ENCODE measurements around the gene PXYLP1. TPM values are rescaled to one million over a fixed set of nuclear protein-coding genes. Genes with fewer than 3 reads are reported as not detected.

Gene PXYLP1
- total RNA-seq, 2 donors from 2014 or later, result 12.0 to 15.3 TPM

DNA sequence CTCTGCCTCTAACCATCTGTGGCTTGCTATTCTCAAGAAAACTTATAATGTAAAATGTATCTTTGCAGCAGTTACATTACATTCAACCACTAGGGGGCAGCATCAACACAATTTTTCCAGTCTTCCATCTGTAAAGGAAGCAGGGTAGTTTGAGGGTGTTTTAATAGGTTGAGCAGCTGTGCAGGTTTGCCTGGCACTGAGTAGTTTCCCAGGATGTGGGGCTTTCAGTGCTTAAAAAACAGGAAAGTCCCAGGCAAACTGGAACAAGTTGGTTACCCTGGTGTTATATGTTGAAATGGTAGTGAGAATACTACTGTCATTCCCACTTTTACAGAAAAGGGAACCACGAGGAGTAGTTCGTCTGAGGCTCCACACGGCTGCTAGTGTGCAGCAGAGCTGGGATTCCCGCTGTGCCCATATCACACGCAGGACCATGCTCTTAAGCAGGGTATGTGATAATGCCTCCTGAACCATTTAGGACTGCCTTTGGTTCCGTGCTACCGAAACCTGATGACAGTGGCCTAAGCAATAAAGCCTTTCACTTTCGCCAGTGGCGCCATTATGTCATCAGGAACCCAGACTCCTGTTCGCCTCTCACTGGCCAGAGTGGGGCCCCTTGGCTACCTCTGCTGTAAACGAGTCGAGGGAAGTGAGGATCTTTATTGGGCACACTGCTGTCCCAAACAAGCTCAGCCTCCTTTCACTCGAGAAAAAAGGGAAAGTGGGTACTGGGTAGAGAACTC, 72.0 kb downstream of the PXYLP1 start:
- H3K4me1 ChIP-seq (replicated peaks), result no peaks in the 10 kb centered on the region
- no peak overlapping the region for H3K27ac ChIP-seq
- TF ChIP-seq POLR2A (IDR thresholded peaks at IDR 0.05) (no peak), POLR2AphosphoS5 (IDR thresholded peaks at IDR 0.05) (peak; percentile 55)
- TF ChIP-seq, protein P1, sequence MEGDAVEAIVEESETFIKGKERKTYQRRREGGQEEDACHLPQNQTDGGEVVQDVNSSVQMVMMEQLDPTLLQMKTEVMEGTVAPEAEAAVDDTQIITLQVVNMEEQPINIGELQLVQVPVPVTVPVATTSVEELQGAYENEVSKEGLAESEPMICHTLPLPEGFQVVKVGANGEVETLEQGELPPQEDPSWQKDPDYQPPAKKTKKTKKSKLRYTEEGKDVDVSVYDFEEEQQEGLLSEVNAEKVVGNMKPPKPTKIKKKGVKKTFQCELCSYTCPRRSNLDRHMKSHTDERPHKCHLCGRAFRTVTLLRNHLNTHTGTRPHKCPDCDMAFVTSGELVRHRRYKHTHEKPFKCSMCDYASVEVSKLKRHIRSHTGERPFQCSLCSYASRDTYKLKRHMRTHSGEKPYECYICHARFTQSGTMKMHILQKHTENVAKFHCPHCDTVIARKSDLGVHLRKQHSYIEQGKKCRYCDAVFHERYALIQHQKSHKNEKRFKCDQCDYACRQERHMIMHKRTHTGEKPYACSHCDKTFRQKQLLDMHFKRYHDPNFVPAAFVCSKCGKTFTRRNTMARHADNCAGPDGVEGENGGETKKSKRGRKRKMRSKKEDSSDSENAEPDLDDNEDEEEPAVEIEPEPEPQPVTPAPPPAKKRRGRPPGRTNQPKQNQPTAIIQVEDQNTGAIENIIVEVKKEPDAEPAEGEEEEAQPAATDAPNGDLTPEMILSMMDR (IDR thresholded peaks at IDR 0.05), result peak; percentile 85 to 94 (median 87)
- no peaks in the 10 kb centered on the region for H3K9me3 ChIP-seq
- no peak overlapping the region for H3K4me3 ChIP-seq
- 71% methylated on average over 13 of the region's 13 CpGs for WGBS
- intact Hi-C loops (cut with DNase I), result loop anchor here (2.0 kb wide), 1 partner anchor 151 kb away; no protein-coding TSS in a partner anchor
- no peaks in the 10 kb centered on the region for H3K27me3 ChIP-seq (replicated peaks; ENCODE audit: insufficient read depth)
- H3K36me3 ChIP-seq, result no peaks in the 10 kb centered on the region
- DNase-seq (ENCODE audit: low spot score), result peak; percentile 72

DNA sequence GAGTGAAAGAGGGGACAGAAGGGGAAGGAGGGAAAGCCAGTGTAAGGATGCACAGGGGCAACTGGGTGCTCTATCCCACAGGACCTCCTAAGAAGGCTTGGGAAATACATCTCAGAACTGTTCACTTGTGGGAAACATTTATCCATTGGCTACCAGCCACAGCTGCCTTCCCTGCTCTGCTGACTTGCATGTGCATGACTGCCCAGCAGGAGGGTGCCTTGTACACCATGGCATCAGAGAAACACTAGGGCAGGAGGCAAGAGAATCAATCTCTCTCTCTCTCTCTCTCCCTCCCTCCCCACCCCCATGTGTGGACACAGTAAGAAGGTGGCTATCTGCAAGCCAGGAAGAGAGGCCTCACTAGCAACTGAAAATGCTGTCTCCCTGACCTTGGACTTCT, 73.8 kb downstream of the PXYLP1 start:
- no peaks in the 10 kb centered on the region for H3K9me3 ChIP-seq
- no peak overlapping the region for H3K27ac ChIP-seq
- intact Hi-C loops (cut with DNase I), result loop anchor here (2.0 kb wide), 1 partner anchor 149 kb away; no protein-coding TSS in a partner anchor
- H3K4me1 ChIP-seq (replicated peaks), result no peaks in the 10 kb centered on the region
- TF ChIP-seq POLR2AphosphoS5 (IDR thresholded peaks at IDR 0.05), result no peak
- TF ChIP-seq, protein P1 (IDR thresholded peaks at IDR 0.05), result no peak
- no peak for TF ChIP-seq POLR2A (IDR thresholded peaks at IDR 0.05)
- no peak for DNase-seq (ENCODE audit: low spot score)
- H3K4me3 ChIP-seq, result no peak overlapping the region
- no peaks in the 10 kb centered on the region for H3K27me3 ChIP-seq (replicated peaks; ENCODE audit: insufficient read depth)
- H3K36me3 ChIP-seq, result no peaks in the 10 kb centered on the region

DNA sequence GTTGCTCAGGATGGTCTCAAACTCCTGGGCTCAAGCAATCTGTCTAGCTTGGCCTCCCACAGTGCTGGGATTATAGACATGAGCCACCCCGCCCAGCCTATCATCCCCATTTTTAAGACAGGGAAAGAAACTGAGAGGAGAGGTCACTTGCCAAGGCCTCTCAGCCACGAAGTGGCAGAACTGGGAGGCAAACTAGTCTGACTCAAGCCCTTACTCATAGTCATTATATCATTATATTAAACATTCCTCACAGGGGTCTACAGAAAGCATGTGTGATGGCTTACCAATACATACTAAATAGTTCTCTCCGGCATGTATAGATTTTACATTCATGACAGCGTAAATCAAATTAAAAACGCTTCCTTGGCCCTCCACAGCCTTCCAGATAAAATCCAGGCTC, 74.7 kb downstream of the PXYLP1 start:
- H3K9me3 ChIP-seq, result no peaks in the 10 kb centered on the region
- H3K27me3 ChIP-seq (replicated peaks; ENCODE audit: insufficient read depth), result no peaks in the 10 kb centered on the region
- intact Hi-C loops (cut with DNase I), result no loop called here
- H3K4me3 ChIP-seq, result no peak overlapping the region
- H3K36me3 ChIP-seq, result no peaks in the 10 kb centered on the region
- 88% methylated on average over 5 of the region's 5 CpGs for WGBS
- no peak for DNase-seq (ENCODE audit: low spot score)
- no peaks in the 10 kb centered on the region for H3K4me1 ChIP-seq (replicated peaks)
- H3K27ac ChIP-seq, result no peak overlapping the region
- no peak for TF ChIP-seq POLR2A (IDR thresholded peaks at IDR 0.05)

DNA sequence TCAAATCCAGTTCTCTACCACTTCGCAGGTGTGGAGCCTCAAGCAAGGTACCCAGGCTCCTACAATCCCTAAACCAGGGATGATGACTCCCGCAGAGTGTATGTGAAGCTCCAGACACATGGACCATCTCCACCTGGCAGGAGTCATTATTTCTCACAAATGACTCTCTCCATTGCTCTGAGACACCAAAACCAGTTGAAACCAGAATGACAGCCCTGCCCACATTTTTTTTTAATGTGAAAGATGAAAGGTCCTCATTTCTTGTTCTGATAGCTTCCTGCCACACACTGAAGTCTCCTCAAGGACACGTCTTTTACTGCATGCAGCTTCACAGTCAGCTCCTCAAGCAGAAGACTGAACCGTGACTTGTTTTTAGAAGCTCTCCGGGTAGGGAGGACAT, 75.3 kb downstream of the PXYLP1 start:
- Histone ChIP-seq H3K36me3 (no peaks in the 10 kb centered on the region), H3K27me3 (replicated peaks; ENCODE audit: insufficient read depth) (no peaks in the 10 kb centered on the region), H3K4me1 (replicated peaks) (no peaks in the 10 kb centered on the region), H3K4me3 (no peak overlapping the region), H3K27ac (no peak overlapping the region), H3K9me3 (no peaks in the 10 kb centered on the region)
- TF ChIP-seq, protein P1 (IDR thresholded peaks at IDR 0.05), result no peak
- TF ChIP-seq POLR2AphosphoS5 (IDR thresholded peaks at IDR 0.05) (no peak), POLR2A (IDR thresholded peaks at IDR 0.05) (no peak)
- no peak for DNase-seq (ENCODE audit: low spot score)
- intact Hi-C loops (cut with DNase I), result no loop called here
- 86% methylated on average over 5 of the region's 5 CpGs for WGBS

DNA sequence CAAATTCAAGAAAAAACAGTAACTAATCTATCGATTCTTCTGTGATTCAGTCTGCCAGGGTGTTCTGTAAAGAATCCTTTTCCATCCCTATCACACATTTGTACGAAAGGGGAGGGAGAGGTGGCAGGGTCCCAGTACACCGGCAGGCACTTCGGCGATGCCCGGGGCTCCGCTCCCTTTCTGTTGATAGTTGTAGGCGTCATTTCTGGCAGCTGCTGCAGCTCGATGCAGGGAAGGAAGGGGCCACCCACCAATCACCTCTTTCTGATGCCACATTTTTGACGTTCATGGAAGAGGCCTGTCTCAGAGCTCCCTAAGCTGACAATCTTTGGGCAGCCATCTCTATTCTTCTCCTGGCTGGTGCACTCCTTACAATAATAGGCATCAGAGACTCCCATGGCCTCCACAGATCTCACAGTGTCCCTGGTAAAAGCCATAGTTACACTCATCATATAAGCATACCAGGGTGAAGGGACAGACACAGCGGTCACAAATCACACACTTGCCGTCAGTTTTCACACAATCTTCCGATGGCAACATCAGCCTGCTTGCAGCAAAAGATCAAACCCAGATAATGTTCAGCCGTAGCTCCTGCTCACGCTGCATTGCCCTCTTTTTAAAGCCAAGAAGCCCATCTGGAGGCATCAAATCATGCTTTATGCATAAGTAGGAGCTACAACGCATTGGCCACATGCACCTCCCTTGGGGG, 75.9 kb downstream of the PXYLP1 start:
- WGBS, result 75% methylated on average over 16 of the region's 16 CpGs
- intact Hi-C loops (cut with DNase I), result no loop called here
- Histone ChIP-seq H3K4me3 (no peak overlapping the region), H3K27ac (no peak overlapping the region), H3K9me3 (no peaks in the 10 kb centered on the region), H3K4me1 (replicated peaks) (no peaks in the 10 kb centered on the region), H3K27me3 (replicated peaks; ENCODE audit: insufficient read depth) (no peaks in the 10 kb centered on the region), H3K36me3 (no peaks in the 10 kb centered on the region)
- TF ChIP-seq, protein P1 (IDR thresholded peaks at IDR 0.05), result no peak
- TF ChIP-seq POLR2A (IDR thresholded peaks at IDR 0.05) (no peak), POLR2AphosphoS5 (IDR thresholded peaks at IDR 0.05) (no peak)
- no peak for DNase-seq (ENCODE audit: low spot score)

Measured in prostate gland (tissue), 2 donors.